Loucy (cell line): Measurements from ENCODE around the gene DOC2A.

Experiments
- H2AFZ ChIP-seq: fragments of 200-600 bp; sonication (generic); 2 replicates; pipeline ENCODE4 v1.6.0; 2016; ENCODE audit warnings: antibody characterized with exemption, mild to moderate bottlenecking, low read length, moderate library complexity
- H3F3A ChIP-seq: fragments of 200-600 bp; 2 replicates; pipeline ENCODE4 v1.6.0; 2016; ENCODE audit warnings: antibody characterized with exemption, low read depth, mild to moderate bottlenecking
- H3K27me3 ChIP-seq: fragments of 200-600 bp; sonication (generic); 2 replicates; pipeline ENCODE4 v1.6.1; 2014; ENCODE audit warnings: low read length, mild to moderate bottlenecking; ENCODE audit not compliant: insufficient read depth, poor library complexity, severe bottlenecking
- H3K36me3 ChIP-seq: fragments of 200-600 bp; sonication (generic); 2 replicates; pipeline ENCODE4 v1.6.1; 2016; ENCODE audit warnings: low read length; ENCODE audit not compliant: insufficient read depth
- H3K4me1 ChIP-seq: fragments of 200-600 bp; sonication (generic); 2 replicates; pipeline ENCODE4 v1.5.1; 2014; ENCODE audit warnings: low read length, mild to moderate bottlenecking; ENCODE audit not compliant: insufficient read depth, poor library complexity, severe bottlenecking
- H3K4me2 ChIP-seq: fragments of 200-600 bp; sonication (generic); 2 replicates; pipeline ENCODE4 v1.6.0; 2014; ENCODE audit warnings: antibody characterized with exemption, low read length, low read depth, mild to moderate bottlenecking; ENCODE audit not compliant: poor library complexity, severe bottlenecking
- H3K4me3 ChIP-seq: fragments of 200-600 bp; sonication (generic); 2 replicates; pipeline ENCODE4 v1.5.1; 2014; ENCODE audit warnings: low read length, mild to moderate bottlenecking, mixed read lengths; ENCODE audit not compliant: poor library complexity, severe bottlenecking
- H3K79me2 ChIP-seq: fragments of 200-600 bp; sonication (generic); 2 replicates; pipeline ENCODE4 v1.6.1; 2014; ENCODE audit warnings: low read length; ENCODE audit not compliant: insufficient read depth
- H3K9ac ChIP-seq: fragments of 200-600 bp; sonication (generic); 2 replicates; pipeline ENCODE4 v1.6.0; 2014; ENCODE audit warnings: mild to moderate bottlenecking, low read depth, low read length, moderate library complexity; ENCODE audit not compliant: poor library complexity, severe bottlenecking
- H3K9me2 ChIP-seq: fragments of 200-600 bp; sonication (generic); replicated peaks from 2 replicates; pipeline ENCODE4 v1.6.1; 2016; ENCODE audit warnings: low read depth, low read length, mixed read lengths
- H3K9me3 ChIP-seq: fragments of 200-600 bp; sonication (generic); 2 replicates; pipeline ENCODE4 v1.6.1; 2014; ENCODE audit warnings: mild to moderate bottlenecking, antibody characterized with exemption, low read length, low read depth; ENCODE audit not compliant: insufficient read depth
- H4K20me1 ChIP-seq: fragments of 200-600 bp; sonication (generic); 2 replicates; pipeline ENCODE4 v1.6.0; 2014; ENCODE audit warnings: antibody characterized with exemption, low read length, mild to moderate bottlenecking; ENCODE audit not compliant: insufficient read depth, poor library complexity, severe bottlenecking
- CTCF ChIP-seq: fragments of 200-600 bp; sonication (generic); conservative IDR thresholded peaks from 2 replicates; pipeline ENCODE4 v1.5.1; 2014; ENCODE audit warnings: mild to moderate bottlenecking, antibody characterized with exemption, low read length
- EZH2phosphoT487 ChIP-seq: fragments of 200-600 bp; IDR thresholded peaks from 2 replicates; pipeline ENCODE4 v1.6.1; 2018; ENCODE audit warnings: antibody characterized with exemption, mild to moderate bottlenecking, moderate library complexity, borderline replicate concordance

The DOC2A gene

GRCh38 chr16:29999605-30000004 is 11.2 kb downstream of the DOC2A start:
- Histone ChIP-seq H4K20me1 (peaks cover 3% of the 10 kb centered on the region), H3K36me3 (no peaks in the 10 kb centered on the region), H3K9ac (no peak overlapping the region), H3K9me2 (no peaks in the 10 kb centered on the region), H3K9me3 (no peaks in the 10 kb centered on the region), H3K4me3 (no peak overlapping the region), H3K27me3 (no peaks in the 10 kb centered on the region), H2AFZ (no peak overlapping the region), H3K4me2 (no peak overlapping the region), H3K4me1 (peaks cover 10% of the 10 kb centered on the region), H3F3A (no peaks in the 10 kb centered on the region), H3K79me2 (peaks cover 25% of the 10 kb centered on the region)
- no peak for TF ChIP-seq EZH2phosphoT487
- no peak for TF ChIP-seq CTCF

- Histone ChIP-seq H3K9ac (peak overlapping the region; percentile 98), H3K36me3 (peaks cover 10% of the 10 kb centered on the region; the same call in 1 of the 2 replicates), H3K4me1 (peaks cover 19% of the 10 kb centered on the region), H3K4me3 (peak overlapping the region; percentile 97), H2AFZ (peak overlapping the region; percentile 97), H3K79me2 (peaks cover 36% of the 10 kb centered on the region), H3K4me2 (peak overlapping the region; percentile 84), H3K9me3 (no peaks in the 10 kb centered on the region), H4K20me1 (peaks cover 11% of the 10 kb centered on the region), H3K27me3 (no peaks in the 10 kb centered on the region), H3F3A (no peaks in the 10 kb centered on the region), H3K9me2 (no peaks in the 10 kb centered on the region)
- TF ChIP-seq EZH2phosphoT487, result no peak
- TF ChIP-seq CTCF, result 0 out of 2 replicates have a peak, but pooled peaks have one; percentile 10
Observed at GRCh38 chr16:29996766-29997250, 14.0 kb downstream of the DOC2A start.

GRCh38 chr16:29995911-29996765 is 14.7 kb downstream of the DOC2A start, which contains the start of gene INO80E:
TSS of gene INO80E (plus strand) at chr16:29996241. CDS start at chr16:29996311, 70 bp downstream.
- Histone ChIP-seq H3K9me3 (no peaks in the 10 kb centered on the region), H3K9ac (peak within 1 kb of the TSS; percentile 98), H3K79me2 (peaks cover 36% of the 10 kb centered on the region), H3K4me2 (peak within 1 kb of the TSS; percentile 84), H3K4me3 (peak within 1 kb of the TSS; percentile 97), H3K36me3 (peaks cover 11% of the 10 kb centered on the region; the same call in 1 of the 2 replicates), H3K27me3 (no peaks in the 10 kb centered on the region), H3K4me1 (peaks cover 19% of the 10 kb centered on the region), H3F3A (no peaks in the 10 kb centered on the region), H4K20me1 (peaks cover 11% of the 10 kb centered on the region), H3K9me2 (no peaks in the 10 kb centered on the region), H2AFZ (peak within 1 kb of the TSS; percentile 97)
- TF ChIP-seq CTCF, result no peak
- TF ChIP-seq EZH2phosphoT487, result no peak
